Upper lobe of left lung (tissue), 4 donors: ENCODE results near the gene FAM221A.

Experiments
- CTCF ChIP-seq, 6 experiments: fragments of 450-650 bp in 4 of 6; fragments of 200-600 bp in 2 of 6; sonication (generic) in 2 of 6; IDR thresholded peaks; one replicate each; pipeline ENCODE4 v1.5.1; 2016 to 2019; ENCODE audit warnings: antibody characterized with exemption in 6 of 6
- POLR2A ChIP-seq, 4 donors: fragments of 450-650 bp; IDR thresholded peaks; one replicate each; pipeline ENCODE4 v1.5.1; 2016 to 2017; ENCODE audit warnings: antibody characterized with exemption in 4 of 4, mild to moderate bottlenecking in 2 of 4

GRCh38 chr7:23751852-23752251, 71.9 kb downstream of the FAM221A start:
- TF ChIP-seq POLR2A (IDR thresholded peaks at IDR 0.05) = no peak
- TF ChIP-seq CTCF (IDR thresholded peaks at IDR 0.05) = no peak
